Uterus (tissue), 4 donors: ENCODE results near the gene LIX1. TPM values are rescaled to one million over a fixed set of nuclear protein-coding genes. Genes with fewer than 3 reads are reported as not detected.

Source experiments
- DNase-seq, 2 donors: peaks; one replicate each; pipeline ENCODE4 v3.0.0-alpha.2; 2019 to 2020
- H3K27ac ChIP-seq, 2 donors: fragments of 200-600 bp; sonication (generic); 1 replicate in 1 of 2; 2 replicates in 1 of 2; pipeline ENCODE4 v1.5.1; 2016 to 2018
- H3K27me3 ChIP-seq, 2 donors: fragments of 200-600 bp; sonication (generic); one replicate each; pipeline ENCODE4 v1.5.1; 2018 to 2019; ENCODE audit warnings: control low read depth in 1 of 2
- H3K36me3 ChIP-seq, 2 donors: fragments of 200-600 bp; sonication (generic); one replicate each; pipeline ENCODE4 v1.5.1; 2019; ENCODE audit warnings: control low read depth in 1 of 2
- H3K4me1 ChIP-seq, 2 donors: fragments of 200-600 bp; sonication (generic); one replicate each; pipeline ENCODE4 v1.5.1; 2018 to 2019; ENCODE audit warnings: control low read depth in 1 of 2
- H3K4me3 ChIP-seq, 2 donors: fragments of 200-600 bp; sonication (generic); 1 replicate in 1 of 2; 2 replicates in 1 of 2; pipeline ENCODE4 v1.5.1; 2018 to 2019; ENCODE audit warnings: mild to moderate bottlenecking in 1 of 2
- H3K9me3 ChIP-seq, 2 donors: fragments of 200-600 bp; sonication (generic); one replicate each; pipeline ENCODE4 v1.5.1; 2019; ENCODE audit warnings: control low read depth in 1 of 2
- CTCF ChIP-seq, 4 experiments: fragments of 200-600 bp in 2 of 4; fragments of 450-650 bp in 2 of 4; sonication (generic) in 2 of 4; IDR thresholded peaks; one replicate each; pipeline ENCODE4 v1.5.1; 2016 to 2019; ENCODE audit warnings: antibody characterized with exemption in 4 of 4, mild to moderate bottlenecking in 2 of 4, moderate library complexity in 1 of 4
- POLR2A ChIP-seq, 2 donors: fragments of 450-650 bp; IDR thresholded peaks; one replicate each; pipeline ENCODE4 v1.6.1; 2016; ENCODE audit warnings: antibody characterized with exemption in 2 of 2, mild to moderate bottlenecking in 1 of 2, moderate library complexity in 1 of 2
- intact Hi-C: fragments of 100-400 bp; cut with DNase I; formaldehyde crosslinking; loops from one replicate; pipeline ENCODE4 v1.15.1; 2023; ENCODE audit warnings: low total_unique reads
- total RNA-seq, 4 donors: library from RNA; depleted of rRNA in 3 of 4; stranded (reverse); fragments of >200 nt in 3 of 4; gene quantifications; one replicate each; pipeline versions ENCODE4 v1.1.0 to v1.2.4, GENCODE V29; 2014 to 2023
- donor health status: DM: yes; HTN: yes; CAD: no.

LIX1 gene
- total RNA-seq, 4 donors from 2014 or later, result 3.9 TPM; not detected in 3

- no peak for DNase-seq
- no peak overlapping the region for H3K27ac ChIP-seq
- H3K27me3 ChIP-seq, result no peaks in the 10 kb centered on the region
- H3K4me1 ChIP-seq, result no peaks in the 10 kb centered on the region
- intact Hi-C loops, result no loop called here
- H3K4me3 ChIP-seq, result no peak overlapping the region
- H3K36me3 ChIP-seq, result no peaks in the 10 kb centered on the region
- H3K9me3 ChIP-seq, result no peaks in the 10 kb centered on the region
- TF ChIP-seq POLR2A (IDR thresholded peaks at IDR 0.05) (no peak), CTCF (IDR thresholded peaks at IDR 0.05) (no peak)
Measured at GRCh38 chr5:97115932-97116331, 26.5 kb downstream of the LIX1 start.

- DNase-seq, result no peak
- no peaks in the 10 kb centered on the region for H3K9me3 ChIP-seq
- H3K4me3 ChIP-seq, result no peak overlapping the region
- TF ChIP-seq POLR2A (IDR thresholded peaks at IDR 0.05), result no peak
- no peak for TF ChIP-seq CTCF (IDR thresholded peaks at IDR 0.05)
- intact Hi-C loops, result no loop called here
- H3K4me1 ChIP-seq, result no peaks in the 10 kb centered on the region
- no peaks in the 10 kb centered on the region for H3K36me3 ChIP-seq
- no peaks in the 10 kb centered on the region for H3K27me3 ChIP-seq
- no peak overlapping the region for H3K27ac ChIP-seq
Measured at GRCh38 chr5:97112230-97112629, 30.2 kb downstream of the LIX1 start.

- Histone ChIP-seq H3K27me3 (no peaks in the 10 kb centered on the region), H3K4me1 (no peaks in the 10 kb centered on the region), H3K4me3 (no peak overlapping the region), H3K27ac (no peak overlapping the region), H3K36me3 (no peaks in the 10 kb centered on the region), H3K9me3 (no peaks in the 10 kb centered on the region)
- DNase-seq, result no peak
- intact Hi-C loops, result no loop called here
- TF ChIP-seq CTCF (IDR thresholded peaks at IDR 0.05), result no peak
- TF ChIP-seq POLR2A (IDR thresholded peaks at IDR 0.05), result no peak
Measured at GRCh38 chr5:97111616-97112015, 30.8 kb downstream of the LIX1 start.

GRCh38 chr5:97111004-97111403 is 31.4 kb downstream of the LIX1 start:
- TF ChIP-seq POLR2A (IDR thresholded peaks at IDR 0.05) (no peak), CTCF (IDR thresholded peaks at IDR 0.05) (no peak)
- Histone ChIP-seq H3K36me3 (no peaks in the 10 kb centered on the region), H3K4me3 (no peak overlapping the region), H3K27ac (no peak overlapping the region), H3K27me3 (no peaks in the 10 kb centered on the region), H3K9me3 (no peaks in the 10 kb centered on the region), H3K4me1 (no peaks in the 10 kb centered on the region)
- DNase-seq, result no peak
- intact Hi-C loops, result no loop called here

- no peaks in the 10 kb centered on the region for H3K4me1 ChIP-seq
- TF ChIP-seq CTCF (IDR thresholded peaks at IDR 0.05) (no peak), POLR2A (IDR thresholded peaks at IDR 0.05) (no peak)
- no peaks in the 10 kb centered on the region for H3K36me3 ChIP-seq
- DNase-seq, result no peak
- intact Hi-C loops, result no loop called here
- no peak overlapping the region for H3K27ac ChIP-seq
- no peak overlapping the region for H3K4me3 ChIP-seq
- no peaks in the 10 kb centered on the region for H3K27me3 ChIP-seq
- H3K9me3 ChIP-seq, result no peaks in the 10 kb centered on the region
Measured at GRCh38 chr5:97107318-97107717, 35.1 kb downstream of the LIX1 start.
